ENCODE measurements around the gene MRPS34.
"Not testable (repeated sequence)": the region's sequence is repeated elsewhere in the genome, so short reads cannot be mapped to it uniquely, and the experiment has no call there.

Gene MRPS34

GRCh38 chr16:1799263-1799662 lies 26.3 kb upstream of the MRPS34 start:
- DNase-seq (ENCODE audit: low read depth, low spot score); H3K4me3 ChIP-seq (ENCODE audit: low read length): not testable (repeated sequence)

DNA sequence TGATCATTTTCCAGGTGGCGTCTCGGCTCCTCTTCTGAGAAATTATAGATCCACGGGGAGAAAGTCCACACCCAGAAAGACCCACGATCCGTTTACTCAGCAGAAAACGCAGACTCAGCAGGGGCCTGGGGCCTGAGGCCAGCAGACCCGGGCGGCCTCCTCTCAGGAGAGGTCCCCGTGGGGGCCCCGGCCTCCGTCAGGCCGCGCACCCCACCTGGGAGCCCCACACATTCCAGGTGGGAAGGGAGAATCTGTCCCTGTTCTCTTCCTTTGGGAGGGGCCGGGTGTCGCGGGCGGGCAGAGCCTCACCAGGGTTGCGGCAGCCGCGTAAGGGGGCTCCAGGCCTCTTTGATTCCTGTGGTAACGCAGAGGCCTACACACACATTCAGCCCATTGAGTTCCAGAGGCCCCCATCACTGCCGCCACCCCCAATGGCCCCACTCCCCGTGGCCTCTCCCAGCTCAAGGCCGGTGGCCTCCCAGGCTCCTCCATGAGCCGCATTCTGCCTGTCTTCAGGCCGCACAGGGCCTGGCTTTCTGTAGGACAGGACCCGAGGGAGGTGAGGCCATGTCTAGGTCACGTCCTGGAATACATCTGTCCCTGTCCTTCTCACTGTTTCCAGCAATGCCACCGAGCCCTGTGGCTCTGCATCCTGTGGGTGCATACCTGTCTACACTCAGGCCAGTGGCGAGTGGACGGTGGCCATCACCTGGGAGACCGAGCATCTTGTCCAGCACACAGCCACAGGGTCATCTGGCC lies 22.2 kb upstream of the MRPS34 start:
- H3K4me3 ChIP-seq (ENCODE audit: low read length) = no peak overlapping the region
- no peak for DNase-seq (ENCODE audit: low read depth, low spot score)

DNA sequence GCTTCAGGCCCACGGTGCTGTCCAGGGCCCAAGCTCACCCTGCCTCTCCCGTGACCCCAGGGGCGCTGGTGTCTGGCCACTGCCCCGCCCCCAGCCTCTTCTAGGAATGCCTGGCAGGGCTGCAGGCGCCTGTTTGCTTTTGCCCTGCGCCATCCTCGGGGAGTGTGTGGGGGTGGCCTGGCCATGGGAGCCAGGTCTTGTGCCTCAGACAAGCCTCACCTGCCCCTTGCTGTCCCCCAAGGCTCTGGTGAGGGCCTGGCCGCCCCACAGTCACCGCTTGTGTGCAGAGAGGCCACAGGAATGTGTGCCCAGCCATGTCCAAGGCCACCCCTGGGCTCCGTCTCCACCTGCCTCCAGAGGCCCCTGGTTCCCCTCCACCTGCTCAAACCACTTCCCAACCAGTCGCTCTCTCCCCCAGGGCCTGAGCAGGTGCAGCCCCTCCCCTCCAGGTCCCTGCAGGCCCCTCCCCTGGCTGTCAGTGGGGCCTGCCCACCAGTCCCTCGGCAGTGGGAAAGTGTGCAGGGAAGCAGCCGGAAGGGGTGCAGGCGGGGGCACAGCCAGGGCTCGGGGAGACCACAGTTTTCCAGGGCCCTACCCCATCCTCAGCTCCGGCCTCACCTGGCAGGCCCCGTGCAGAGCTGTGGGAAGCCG lies 21.4 kb upstream of the MRPS34 start:
- no peak overlapping the region for H3K4me3 ChIP-seq (ENCODE audit: low read length)
- DNase-seq (ENCODE audit: low read depth, low spot score) = no peak

GRCh38 chr16:1793578-1794220 lies 20.8 kb upstream of the MRPS34 start, which contains the start of gene IGFALS:
TSS of gene IGFALS (minus strand) at chr16:1793705. CDS start at chr16:1793652, 53 bp downstream.
- DNase-seq (ENCODE audit: low read depth, low spot score) = no peak
- no peak within 1 kb of the TSS for H3K4me3 ChIP-seq (ENCODE audit: low read length)

- H3K4me3 ChIP-seq (ENCODE audit: low read length) = no peak overlapping the region
- no peak for DNase-seq (ENCODE audit: low read depth, low spot score)
Measured at GRCh38 chr16:1792836-1793577, 20.1 kb upstream of the MRPS34 start.

- DNase-seq (ENCODE audit: low read depth, low spot score) = no peak
- H3K4me3 ChIP-seq (ENCODE audit: low read length) = no peak overlapping the region
Measured at GRCh38 chr16:1791943-1792812, 19.2 kb upstream of the MRPS34 start.

GRCh38 chr16:1791256-1791942 lies 18.5 kb upstream of the MRPS34 start:
- no peak overlapping the region for H3K4me3 ChIP-seq (ENCODE audit: low read length)
- peak; percentile 75 for DNase-seq (ENCODE audit: low read depth, low spot score)

DNA sequence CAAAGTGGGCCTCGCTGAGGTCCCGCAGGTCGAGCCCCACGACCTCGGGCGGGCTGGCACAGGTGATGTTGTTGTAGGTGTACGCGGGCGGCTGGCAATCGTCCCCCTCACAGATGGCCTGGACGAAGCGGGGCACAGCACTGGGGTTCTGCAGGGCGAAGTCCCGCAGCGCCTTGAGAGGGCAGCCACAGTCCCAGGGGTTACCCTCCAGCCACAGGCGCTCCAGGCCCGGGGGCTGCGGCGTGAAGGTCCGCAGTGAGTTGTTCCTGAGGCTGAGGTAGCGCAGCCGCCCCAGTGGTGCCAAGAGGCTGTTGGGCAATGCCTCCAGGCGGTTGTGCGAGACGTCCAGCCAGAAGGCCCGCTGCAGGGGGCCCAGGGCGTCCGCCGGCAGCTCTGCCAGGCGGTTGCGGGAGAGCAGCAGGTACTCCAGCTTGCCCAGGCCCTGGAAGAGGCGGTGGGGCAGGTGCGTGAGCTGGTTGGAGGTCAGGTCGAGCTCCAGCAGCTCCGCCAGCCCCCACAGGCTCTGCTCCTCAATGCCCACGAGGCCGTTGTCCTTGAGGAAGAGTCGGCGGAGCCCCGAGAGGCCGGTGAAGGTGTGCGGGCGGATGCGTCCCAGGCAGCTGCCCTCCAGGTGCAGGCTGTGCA lies 17.8 kb upstream of the MRPS34 start:
- no peak for DNase-seq (ENCODE audit: low read depth, low spot score)
- H3K4me3 ChIP-seq (ENCODE audit: low read length) = no peak overlapping the region

DNA sequence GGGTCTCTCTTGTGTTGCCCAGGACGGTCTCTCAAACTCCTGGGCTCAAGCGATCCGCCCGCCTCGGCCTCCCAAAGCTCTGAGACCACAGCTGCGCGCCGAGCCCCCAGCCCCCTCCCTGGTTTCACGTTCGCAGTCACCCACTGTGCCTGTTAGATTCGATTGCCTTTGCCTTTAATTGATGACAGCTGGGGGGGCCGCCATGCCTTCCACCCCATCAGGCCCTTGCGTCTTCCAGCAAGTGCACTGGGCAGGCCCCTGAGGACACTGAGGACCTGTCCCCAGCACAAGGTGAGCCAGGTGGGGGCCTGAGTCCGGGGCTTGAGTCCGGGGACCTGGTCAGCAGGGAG lies 17.3 kb upstream of the MRPS34 start:
- no peak overlapping the region for H3K4me3 ChIP-seq (ENCODE audit: low read length)
- no peak for DNase-seq (ENCODE audit: low read depth, low spot score)

DNA sequence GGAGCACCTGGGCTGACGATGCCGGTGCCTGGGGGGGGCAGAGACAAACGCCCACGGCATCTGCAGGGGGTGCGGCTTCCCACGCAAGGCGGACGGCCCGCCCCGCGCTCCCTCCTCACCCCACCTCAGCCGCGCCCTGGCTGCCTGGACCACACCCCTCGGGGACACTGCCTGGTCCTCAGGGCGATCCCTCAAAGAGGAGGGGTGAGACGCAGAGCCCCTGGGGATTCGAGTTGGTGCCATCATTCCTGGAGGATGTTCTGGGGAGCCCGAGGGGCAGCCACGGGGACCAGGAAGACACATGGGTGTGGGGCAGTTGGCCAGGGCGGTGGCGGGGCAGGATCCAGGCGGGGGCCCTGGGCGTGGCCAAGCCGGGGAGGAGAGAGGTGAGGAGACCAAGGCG lies 16.7 kb upstream of the MRPS34 start:
- H3K4me3 ChIP-seq (ENCODE audit: low read length) = no peak overlapping the region
- no peak for DNase-seq (ENCODE audit: low read depth, low spot score)

DNA sequence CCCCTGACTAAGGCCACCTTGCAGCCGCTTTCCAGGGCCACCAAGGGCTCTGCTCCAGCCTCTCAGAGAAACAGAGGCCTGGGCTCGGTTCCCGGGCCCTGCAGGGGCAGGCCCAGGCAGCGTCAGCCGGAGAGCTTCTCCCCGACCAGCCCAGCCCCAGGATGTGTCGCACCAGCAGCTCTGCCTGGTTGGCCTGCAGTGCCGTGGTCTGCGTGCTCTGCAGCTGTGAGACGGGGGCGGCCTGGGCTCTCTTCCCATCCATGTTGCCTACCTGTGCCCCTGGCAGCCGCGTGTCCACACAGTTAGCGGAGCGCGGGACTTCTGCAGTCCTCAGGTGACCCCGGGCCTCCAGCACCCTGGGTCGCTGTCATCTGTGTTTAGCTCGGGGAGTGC lies 15.8 kb upstream of the MRPS34 start:
- H3K4me3 ChIP-seq (ENCODE audit: low read length) = no peak overlapping the region
- DNase-seq (ENCODE audit: low read depth, low spot score) = no peak

DNA sequence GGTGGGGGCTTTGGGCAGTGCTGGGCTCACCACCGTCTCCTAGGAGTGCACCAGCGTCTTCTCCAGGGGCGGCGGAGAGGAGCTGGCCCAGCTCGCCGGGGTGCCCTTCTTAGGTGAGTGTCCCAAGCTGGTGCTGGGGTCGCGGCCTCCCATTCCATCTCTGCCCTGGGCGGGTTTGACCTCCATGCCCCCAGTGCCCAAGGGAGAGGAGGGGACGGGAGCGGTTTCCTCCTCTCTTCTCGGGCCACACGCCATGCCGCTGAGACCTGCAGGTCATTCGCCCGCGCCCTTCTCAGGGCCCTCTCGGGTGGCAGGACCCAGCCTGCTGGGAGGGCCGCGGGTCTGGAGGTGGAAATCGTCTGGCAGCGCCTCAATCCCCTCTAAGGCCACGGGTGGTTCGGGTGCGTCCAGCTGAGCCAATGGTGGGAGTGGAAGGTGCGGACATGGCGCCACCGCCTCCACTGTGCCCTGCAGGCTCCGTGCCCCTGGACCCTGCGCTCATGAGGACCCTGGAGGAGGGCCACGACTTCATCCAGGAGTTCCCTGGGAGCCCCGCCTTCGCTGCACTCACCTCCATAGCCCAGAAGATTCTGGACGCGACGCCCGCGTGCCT lies 15.3 kb upstream of the MRPS34 start:
- H3K4me3 ChIP-seq (ENCODE audit: low read length) = no peak overlapping the region
- DNase-seq (ENCODE audit: low read depth, low spot score) = no peak

DNA sequence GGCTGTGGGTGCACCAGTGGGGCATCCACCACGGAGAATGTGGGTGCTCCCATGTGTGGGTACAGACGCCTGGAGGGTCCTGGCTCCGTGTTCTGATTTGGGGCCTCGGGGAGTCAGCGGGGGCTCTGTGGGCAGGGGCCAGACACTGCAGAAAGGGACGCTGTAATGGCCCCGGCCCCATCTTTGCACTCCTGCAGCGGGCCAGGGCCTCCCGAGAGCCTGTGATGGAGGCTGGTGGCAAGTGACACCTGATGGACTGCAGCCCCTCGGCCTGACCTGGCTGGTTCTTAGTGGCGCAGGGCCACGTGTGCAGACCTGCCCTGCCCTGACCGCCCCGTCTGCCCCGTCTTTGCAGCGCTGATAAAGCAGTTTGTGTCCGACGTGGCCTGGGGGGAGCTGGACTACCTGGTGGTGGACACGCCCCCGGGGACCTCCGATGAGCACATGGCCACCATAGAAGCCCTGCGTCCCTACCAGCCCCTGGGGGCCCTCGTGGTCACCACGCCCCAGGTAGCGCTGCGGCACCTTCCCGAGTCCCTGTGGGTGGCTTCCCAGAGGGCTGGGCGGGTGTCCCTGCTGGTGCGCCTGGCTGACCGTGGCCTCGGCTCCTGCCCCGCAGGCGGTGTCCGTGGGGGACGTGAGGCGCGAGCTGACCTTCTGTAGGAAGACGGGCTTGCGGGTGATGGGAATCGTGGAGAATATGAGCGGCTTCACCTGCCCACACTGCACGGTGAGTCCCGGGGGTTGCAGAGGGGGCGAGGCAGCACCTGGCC lies 14.6 kb upstream of the MRPS34 start:
- no peak for DNase-seq (ENCODE audit: low read depth, low spot score)
- H3K4me3 ChIP-seq (ENCODE audit: low read length) = no peak overlapping the region

DNA sequence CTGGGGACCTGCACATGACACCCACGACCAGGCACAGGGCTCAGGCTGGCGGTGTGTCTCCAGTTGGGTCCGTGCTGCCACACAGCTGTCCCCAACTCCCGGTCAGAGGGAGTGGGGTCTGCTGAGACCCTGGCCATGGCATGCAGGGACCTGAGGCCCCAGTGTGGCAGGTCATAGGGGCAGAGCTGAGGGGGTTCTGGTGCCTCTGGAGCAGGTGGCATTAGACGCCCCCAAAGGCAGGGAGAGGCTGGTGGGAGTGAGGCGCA lies 14.1 kb upstream of the MRPS34 start:
- no peak for DNase-seq (ENCODE audit: low read depth, low spot score)
- no peak overlapping the region for H3K4me3 ChIP-seq (ENCODE audit: low read length)

DNA sequence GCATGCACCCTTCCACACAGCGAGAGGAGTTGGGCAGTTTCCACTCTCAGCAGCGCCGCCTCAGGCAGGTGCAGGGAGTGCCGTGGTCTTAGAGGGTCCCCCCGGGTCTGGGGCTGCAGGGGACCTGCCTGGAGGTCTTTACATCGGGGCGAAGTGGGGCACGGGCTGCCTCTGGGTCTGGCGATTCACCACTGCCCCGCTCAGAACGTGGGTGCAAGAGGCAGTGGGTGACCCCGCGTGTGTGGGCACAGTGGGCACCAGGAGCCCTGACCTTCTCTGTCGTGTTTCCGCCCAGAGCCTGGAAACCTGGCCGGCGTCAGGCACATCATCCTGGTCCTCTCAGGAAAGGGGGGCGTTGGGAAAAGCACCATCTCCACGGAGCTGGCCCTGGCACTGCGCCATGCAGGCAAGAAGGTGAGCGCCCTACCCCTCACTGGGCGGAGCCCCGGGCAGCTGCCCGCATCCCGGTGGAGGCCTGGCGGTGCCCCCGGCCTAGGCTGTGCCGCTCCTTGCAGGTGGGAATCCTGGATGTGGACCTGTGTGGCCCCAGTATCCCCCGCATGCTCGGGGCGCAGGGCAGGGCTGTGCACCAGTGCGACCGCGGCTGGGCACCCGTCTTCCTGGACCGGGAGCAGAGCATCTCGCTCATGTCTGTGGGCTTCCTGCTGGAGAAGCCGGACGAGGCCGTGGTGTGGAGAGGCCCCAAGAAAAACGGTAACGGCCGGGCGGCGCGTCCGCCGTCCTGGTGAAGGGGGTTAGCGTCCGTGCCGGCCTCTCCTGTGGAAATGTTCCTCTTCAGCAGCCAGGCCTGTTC lies 13.5 kb upstream of the MRPS34 start:
- no peak overlapping the region for H3K4me3 ChIP-seq (ENCODE audit: low read length)
- DNase-seq (ENCODE audit: low read depth, low spot score) = no peak

- DNase-seq (ENCODE audit: low read depth, low spot score) = no peak
- H3K4me3 ChIP-seq (ENCODE audit: low read length) = no peak overlapping the region
Measured at GRCh38 chr16:1785846-1786170, 12.9 kb upstream of the MRPS34 start.

Data from Jurkat, Clone E6-1 (cell line).